Breast epithelium (tissue), 4 donors: ENCODE results near the gene GTPBP2. TPM values are rescaled to one million over a fixed set of nuclear protein-coding genes. Genes with fewer than 3 reads are reported as not detected.

Experiments
- DNase-seq, 2 donors: peaks; one replicate each; pipeline ENCODE4 v3.0.0-alpha.2; 2019; ENCODE audit warnings: low spot score in 2 of 2
- H3K27ac ChIP-seq, 2 donors: fragments of 200-600 bp; sonication (generic) in 1 of 2; one replicate each; pipeline ENCODE4 v1.5.1; 2016 to 2019; ENCODE audit warnings: mild to moderate bottlenecking in 1 of 2
- H3K27me3 ChIP-seq, 2 donors: fragments of 200-600 bp; sonication (generic) in 1 of 2; one replicate each; pipeline versions ENCODE4 v1.5.1 to v1.6.0; 2017 to 2019; ENCODE audit warnings: control low read depth in 1 of 2, mild to moderate bottlenecking in 1 of 2
- H3K36me3 ChIP-seq: fragments of 200-600 bp; one replicate; pipeline ENCODE4 v1.5.1; 2019
- H3K4me1 ChIP-seq, 2 donors: fragments of 200-600 bp; sonication (generic); one replicate each; pipeline ENCODE4 v1.5.1; 2016 to 2019; ENCODE audit warnings: control low read depth in 1 of 2
- H3K4me3 ChIP-seq, 3 donors: fragments of 200-600 bp; sonication (generic); 1 replicate in 2 of 3; 2 replicates in 1 of 3; pipeline ENCODE4 v1.5.1; 2016 to 2019; ENCODE audit warnings: mild to moderate bottlenecking in 3 of 3, moderate library complexity in 2 of 3
- H3K9me3 ChIP-seq, 2 donors: fragments of 200-600 bp; sonication (generic) in 1 of 2; one replicate each; pipeline ENCODE4 v1.5.1; 2016 to 2019; ENCODE audit warnings: control low read depth in 1 of 2
- POLR2A ChIP-seq: fragments of 450-650 bp; IDR thresholded peaks from one replicate; pipeline ENCODE4 v1.6.1; 2016; ENCODE audit warnings: antibody characterized with exemption, mild to moderate bottlenecking, moderate library complexity
- POLR2AphosphoS5 ChIP-seq, 3 donors: sonication (generic); formaldehyde crosslinking; IDR thresholded peaks; one replicate each; pipeline ENCODE4 v1.6.1; 2017; ENCODE audit warnings: antibody characterized with exemption in 3 of 3
- intact Hi-C: fragments of 100-400 bp; cut with DNase I; formaldehyde crosslinking; loops from one replicate; pipeline ENCODE4 v1.15.1; 2023; ENCODE audit warnings: low total_unique reads
- total RNA-seq, 3 donors: library from RNA; depleted of rRNA; stranded (reverse); fragments of >200 nt; gene quantifications; one replicate each; pipeline ENCODE4 v1.1.0, GENCODE V29; 2016
- TF ChIP-seq, protein P1 (sequence below), 3 donors: fragments of 450-650 bp; IDR thresholded peaks; one replicate each; pipeline ENCODE4 v1.5.1; 2016 to 2017; ENCODE audit warnings: antibody characterized with exemption in 3 of 3, mild to moderate bottlenecking in 3 of 3, moderate library complexity in 3 of 3

Gene GTPBP2
- total RNA-seq, 3 donors from 2014 or later, result 41.4 to 58.0 (median 43.6) TPM

DNA sequence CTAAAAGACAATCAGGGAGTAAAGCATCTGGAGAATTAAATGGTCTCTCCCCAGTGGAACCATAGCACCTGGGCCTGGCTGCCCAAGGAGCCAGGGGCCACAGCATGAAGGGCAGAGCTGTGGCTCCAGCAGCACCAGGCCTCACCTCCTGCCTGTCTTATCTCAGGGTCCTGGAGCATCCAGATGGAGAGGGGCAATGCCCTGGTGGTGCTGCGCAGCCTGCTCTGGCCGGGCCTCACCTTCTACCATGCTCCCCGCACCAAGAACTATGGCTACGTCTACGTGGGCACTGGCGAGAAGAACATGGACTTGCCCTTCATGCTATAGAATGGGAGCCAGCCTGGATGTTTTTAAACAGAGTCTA, 41.5 kb upstream of the GTPBP2 start:
- TF ChIP-seq, protein P1, sequence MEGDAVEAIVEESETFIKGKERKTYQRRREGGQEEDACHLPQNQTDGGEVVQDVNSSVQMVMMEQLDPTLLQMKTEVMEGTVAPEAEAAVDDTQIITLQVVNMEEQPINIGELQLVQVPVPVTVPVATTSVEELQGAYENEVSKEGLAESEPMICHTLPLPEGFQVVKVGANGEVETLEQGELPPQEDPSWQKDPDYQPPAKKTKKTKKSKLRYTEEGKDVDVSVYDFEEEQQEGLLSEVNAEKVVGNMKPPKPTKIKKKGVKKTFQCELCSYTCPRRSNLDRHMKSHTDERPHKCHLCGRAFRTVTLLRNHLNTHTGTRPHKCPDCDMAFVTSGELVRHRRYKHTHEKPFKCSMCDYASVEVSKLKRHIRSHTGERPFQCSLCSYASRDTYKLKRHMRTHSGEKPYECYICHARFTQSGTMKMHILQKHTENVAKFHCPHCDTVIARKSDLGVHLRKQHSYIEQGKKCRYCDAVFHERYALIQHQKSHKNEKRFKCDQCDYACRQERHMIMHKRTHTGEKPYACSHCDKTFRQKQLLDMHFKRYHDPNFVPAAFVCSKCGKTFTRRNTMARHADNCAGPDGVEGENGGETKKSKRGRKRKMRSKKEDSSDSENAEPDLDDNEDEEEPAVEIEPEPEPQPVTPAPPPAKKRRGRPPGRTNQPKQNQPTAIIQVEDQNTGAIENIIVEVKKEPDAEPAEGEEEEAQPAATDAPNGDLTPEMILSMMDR (IDR thresholded peaks at IDR 0.05), result no peak
- TF ChIP-seq POLR2AphosphoS5 (IDR thresholded peaks at IDR 0.05) (no peak), POLR2A (no peak)
- Histone ChIP-seq H3K4me1 (peaks cover 3 to 16% of the 10 kb centered on the region in 2 donors), H3K27ac (peak overlapping the region; percentile 70 to 81), H3K36me3 (no peaks in the 10 kb centered on the region), H3K9me3 (no peaks in the 10 kb centered on the region), H3K4me3 (no peak overlapping the region), H3K27me3 (no peaks in the 10 kb centered on the region)
- DNase-seq, result no peak
- intact Hi-C loops, result no loop called here

DNA sequence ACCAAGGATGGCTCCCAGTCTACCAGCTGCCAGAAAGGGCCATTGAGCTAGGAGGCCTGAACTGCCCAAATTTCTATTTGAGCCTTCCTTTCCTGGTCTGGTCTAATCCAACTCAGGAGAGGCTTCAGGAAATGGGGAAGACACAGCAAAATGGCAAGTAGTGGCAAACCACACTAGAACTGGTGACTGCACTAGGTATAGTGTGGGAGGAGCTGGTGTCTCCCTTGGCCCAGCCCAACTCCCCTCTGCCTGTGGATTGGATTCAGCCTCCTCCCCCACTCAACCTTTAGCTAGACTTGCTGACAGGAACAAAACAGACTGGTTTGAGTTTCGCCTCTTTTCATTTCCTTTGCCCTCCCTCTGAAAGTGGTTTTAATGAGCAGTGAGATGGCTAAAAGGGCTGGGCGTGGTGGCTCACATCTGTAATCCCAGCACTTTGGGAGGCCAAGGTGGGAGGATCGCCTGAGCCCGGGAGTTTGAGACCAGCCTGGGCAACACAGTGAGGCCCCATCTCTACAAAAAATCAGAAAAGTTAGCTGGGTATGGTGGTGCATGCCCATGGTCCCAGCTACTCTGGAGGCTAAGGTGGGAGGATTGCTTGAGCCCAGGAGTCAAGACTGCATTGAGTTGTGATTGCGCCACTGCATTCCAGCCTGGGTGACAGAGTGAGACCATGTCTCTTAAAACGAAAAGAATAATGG, 41.0 kb upstream of the GTPBP2 start:
- no peak for DNase-seq
- H3K27me3 ChIP-seq, result no peaks in the 10 kb centered on the region
- intact Hi-C loops, result loop anchor here (5.0 kb wide), 1 partner anchor 97 kb away; no protein-coding TSS in a partner anchor
- H3K4me1 ChIP-seq, result peaks cover 3 to 16% of the 10 kb centered on the region in 2 donors
- TF ChIP-seq, protein P1 (IDR thresholded peaks at IDR 0.05), result no peak
- TF ChIP-seq POLR2AphosphoS5 (IDR thresholded peaks at IDR 0.05), result no peak
- no peak for TF ChIP-seq POLR2A
- no peak overlapping the region for H3K4me3 ChIP-seq
- no peaks in the 10 kb centered on the region for H3K9me3 ChIP-seq
- peak overlapping the region; percentile 70 to 81 for H3K27ac ChIP-seq
- no peaks in the 10 kb centered on the region for H3K36me3 ChIP-seq

DNA sequence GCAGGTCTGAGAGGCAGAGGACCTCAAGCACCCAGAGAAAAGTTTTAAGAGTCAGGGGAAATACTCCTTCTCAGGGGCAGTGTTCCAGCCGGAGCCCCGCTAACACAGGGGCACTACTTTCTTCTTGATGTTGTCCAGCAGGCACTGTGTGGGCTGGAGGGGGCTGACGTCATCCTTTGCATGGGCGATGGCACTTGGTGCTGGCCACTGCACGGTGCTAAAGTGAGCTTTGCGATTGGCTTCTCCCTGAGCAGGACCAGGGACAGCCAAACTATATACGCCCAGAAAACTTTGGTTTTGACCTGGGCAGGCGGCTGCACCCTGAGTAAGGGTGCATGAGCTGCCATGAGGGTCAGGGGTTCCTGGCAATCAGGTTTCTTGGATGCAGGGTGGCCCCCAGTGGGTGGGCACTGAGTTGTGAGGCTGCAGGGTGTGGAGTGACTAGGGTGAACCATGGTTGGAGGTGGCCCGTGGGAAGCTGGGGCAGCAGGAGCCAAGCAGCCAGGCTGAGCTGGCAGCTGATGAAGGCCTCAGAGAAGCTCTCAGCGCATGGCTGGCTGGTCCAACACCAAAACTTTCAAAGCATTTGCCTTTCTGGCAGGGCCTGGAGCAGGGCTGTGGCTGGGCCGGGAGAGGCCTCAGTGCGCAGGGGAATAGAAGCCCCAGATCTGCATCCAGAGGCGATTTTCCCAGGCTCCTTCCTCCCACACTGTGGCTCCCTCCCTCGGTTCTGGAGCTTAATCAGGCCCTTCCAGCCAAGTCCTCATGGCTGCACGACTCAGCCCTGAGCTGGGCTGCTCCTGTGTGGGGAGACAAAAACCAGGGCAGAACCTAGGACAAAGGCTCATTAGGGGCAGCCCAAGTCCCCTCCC, 40.2 kb upstream of the GTPBP2 start:
- Histone ChIP-seq H3K9me3 (no peaks in the 10 kb centered on the region), H3K36me3 (no peaks in the 10 kb centered on the region), H3K27ac (peak overlapping the region; percentile 70 to 81), H3K4me3 (no peak overlapping the region), H3K4me1 (peaks cover 3 to 16% of the 10 kb centered on the region in 2 donors), H3K27me3 (no peaks in the 10 kb centered on the region)
- TF ChIP-seq POLR2A (no peak), POLR2AphosphoS5 (IDR thresholded peaks at IDR 0.05) (no peak)
- TF ChIP-seq, protein P1 (IDR thresholded peaks at IDR 0.05), result no peak
- intact Hi-C loops, result loop anchor here (5.0 kb wide), 1 partner anchor 98 kb away; no protein-coding TSS in a partner anchor
- DNase-seq, result peak in 1 of 2 donors; percentile 37

DNA sequence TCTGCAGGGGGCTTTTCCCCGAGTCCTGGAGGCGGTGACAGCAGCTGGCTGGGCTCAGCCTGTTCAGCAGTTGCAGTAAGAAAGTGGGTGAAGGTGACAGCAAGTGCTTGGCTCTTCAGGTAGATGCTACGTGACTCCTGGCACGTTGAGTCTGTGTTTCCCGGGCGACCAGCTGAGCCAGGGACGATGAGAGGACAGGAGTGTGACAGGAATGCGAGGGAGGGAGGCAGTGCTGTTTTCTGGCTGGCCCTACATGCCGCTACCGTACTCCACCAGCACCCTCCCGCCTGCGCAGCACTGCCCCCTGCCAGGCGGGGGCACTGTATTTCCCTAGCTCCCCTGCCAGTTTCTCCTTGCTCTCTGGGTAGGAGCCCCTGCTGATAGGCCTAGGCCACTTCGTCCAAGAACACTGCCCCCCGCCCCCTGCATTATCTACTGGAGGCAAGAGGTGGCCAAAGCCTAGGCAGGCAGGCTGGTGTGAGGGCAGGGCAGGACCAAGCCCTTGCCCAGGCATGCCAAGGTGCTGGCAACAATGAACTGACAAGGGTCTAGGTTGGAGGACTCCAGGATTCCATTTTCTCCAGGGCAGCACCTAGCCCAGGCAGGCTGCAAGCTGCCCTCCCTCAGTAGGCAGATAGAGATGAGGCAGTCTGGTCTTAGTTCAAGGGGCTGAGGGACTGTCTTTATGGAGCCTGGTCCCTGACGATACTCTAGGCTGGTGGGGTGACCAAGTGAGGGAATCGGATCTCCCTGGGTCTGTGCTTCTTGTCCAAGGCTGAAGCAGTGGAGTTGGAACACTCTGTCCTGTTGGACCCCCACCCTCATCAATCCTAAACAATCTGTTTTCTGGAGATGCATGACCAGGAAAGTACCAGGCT, 39.3 kb upstream of the GTPBP2 start:
- intact Hi-C loops, result loop anchor here (5.0 kb wide), 1 partner anchor 99 kb away; no protein-coding TSS in a partner anchor
- Histone ChIP-seq H3K9me3 (no peaks in the 10 kb centered on the region), H3K4me3 (no peak overlapping the region), H3K27ac (peak overlapping the region; percentile 70 to 81), H3K4me1 (peaks cover 3 to 16% of the 10 kb centered on the region in 2 donors), H3K27me3 (no peaks in the 10 kb centered on the region), H3K36me3 (no peaks in the 10 kb centered on the region)
- peak; percentile 68 to 84 for DNase-seq
- TF ChIP-seq, protein P1 (IDR thresholded peaks at IDR 0.05), result peak in 2 of 3 donors; percentile 17 to 52
- TF ChIP-seq POLR2AphosphoS5 (IDR thresholded peaks at IDR 0.05), result no peak
- TF ChIP-seq POLR2A, result no peak
